ENCODE measurements around the gene FIBP. TPM values are rescaled to one million over a fixed set of nuclear protein-coding genes. Genes with fewer than 3 reads are reported as not detected.
A peak's percentile ranks its signal among the peaks of the same experiment; 100 is the strongest.

The FIBP gene
- total RNA-seq, 1 donor from 2014 or later, result 37.2 TPM

GRCh38 chr11:65916391-65916790 lies 28.1 kb upstream of the FIBP start:
- intact Hi-C loops (cut with DNase I), result no loop called here
- DNase-seq (ENCODE audit: low spot score) (no peak), ATAC-seq (no peak)

- ATAC-seq (peak; percentile 34), DNase-seq (ENCODE audit: low spot score) (peak; percentile 80)
- intact Hi-C loops (cut with DNase I), result no loop called here
Measured at GRCh38 chr11:65915821-65916251, 27.6 kb upstream of the FIBP start.

DNA sequence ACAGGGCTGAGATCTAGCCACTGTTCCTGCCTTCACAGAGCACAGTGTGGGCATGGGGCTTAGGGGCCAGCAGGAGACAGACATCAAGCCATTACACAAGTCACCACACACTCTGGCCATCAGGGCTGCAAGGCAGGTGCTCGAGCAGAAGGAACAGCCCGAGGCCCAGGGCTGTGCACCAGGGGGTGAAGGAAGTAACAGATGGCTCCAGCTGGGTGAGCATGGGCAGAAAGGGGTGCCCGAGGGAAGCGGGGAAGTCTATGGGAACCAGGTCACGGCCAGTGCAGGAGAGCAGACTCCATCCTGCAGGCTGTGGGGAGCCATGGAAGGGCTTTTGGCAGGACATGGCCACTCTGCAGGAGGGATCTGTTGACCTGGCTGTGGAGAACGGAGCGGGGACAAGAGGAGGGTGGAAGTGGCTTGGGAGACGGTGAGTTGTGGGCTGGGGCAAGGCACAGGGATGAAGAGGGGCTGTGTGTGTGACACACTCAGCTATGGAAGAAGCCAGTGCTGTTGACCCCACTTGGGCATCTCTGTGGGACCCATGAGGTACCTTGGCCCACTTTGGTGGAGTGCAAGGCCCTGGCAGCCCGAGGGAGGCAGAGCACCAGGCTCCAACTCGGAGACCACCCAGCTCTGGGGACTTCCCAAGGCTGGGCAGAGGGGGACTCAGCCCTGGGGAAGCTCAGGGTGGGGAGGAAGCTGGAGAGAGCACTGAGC lies 27.0 kb upstream of the FIBP start:
- no peak for DNase-seq (ENCODE audit: low spot score)
- intact Hi-C loops (cut with DNase I), result no loop called here
- no peak for ATAC-seq

GRCh38 chr11:65912845-65913244 lies 24.6 kb upstream of the FIBP start:
- ATAC-seq (no peak), DNase-seq (ENCODE audit: low spot score) (no peak)
- intact Hi-C loops (cut with DNase I), result no loop called here

DNA sequence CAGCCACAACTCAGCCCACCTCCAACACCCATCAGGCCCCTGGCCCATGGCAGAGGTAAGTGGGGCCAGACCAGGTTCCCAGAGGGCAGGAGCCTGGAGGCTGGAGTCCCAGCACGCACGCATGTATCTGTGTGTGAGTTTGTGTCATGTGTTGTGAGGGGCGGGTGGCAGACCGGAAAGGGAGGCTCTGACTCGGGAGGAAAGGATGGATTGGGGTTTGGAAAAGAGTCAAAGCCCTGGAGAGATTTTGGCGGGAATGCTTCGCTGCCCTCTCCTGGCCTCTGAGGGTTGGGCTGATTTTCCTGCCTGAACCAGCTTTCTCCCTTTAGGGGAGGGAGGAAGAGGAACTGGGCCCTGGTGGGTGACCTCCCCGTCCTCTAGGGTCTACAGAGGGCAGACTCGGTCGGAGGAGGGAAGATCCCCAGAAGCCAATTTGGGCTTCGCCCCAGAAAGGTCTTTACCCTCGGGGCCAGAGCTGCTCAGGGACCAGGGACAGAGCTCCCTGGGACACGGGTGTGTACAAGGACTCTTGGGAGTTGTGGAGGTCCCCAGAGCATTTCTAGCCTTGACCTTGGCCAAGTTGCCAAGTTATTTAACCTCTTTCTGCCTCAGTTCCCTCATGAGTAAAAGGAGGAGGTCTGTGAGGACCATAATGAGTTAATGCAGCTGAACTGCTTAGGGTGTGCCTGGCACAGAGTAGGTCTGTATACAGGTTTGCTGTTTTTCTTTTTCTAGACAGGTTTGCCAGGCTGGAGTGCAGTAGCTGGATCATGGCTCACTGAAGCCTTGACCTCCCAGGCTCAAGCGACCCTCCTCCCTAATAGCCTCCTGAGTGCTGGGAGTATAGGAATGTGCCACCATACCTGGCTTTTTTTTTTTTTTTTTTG lies 23.7 kb upstream of the FIBP start:
- DNase-seq (ENCODE audit: low spot score) (no peak), ATAC-seq (peak; percentile 76)
- intact Hi-C loops (cut with DNase I), result no loop called here

DNA sequence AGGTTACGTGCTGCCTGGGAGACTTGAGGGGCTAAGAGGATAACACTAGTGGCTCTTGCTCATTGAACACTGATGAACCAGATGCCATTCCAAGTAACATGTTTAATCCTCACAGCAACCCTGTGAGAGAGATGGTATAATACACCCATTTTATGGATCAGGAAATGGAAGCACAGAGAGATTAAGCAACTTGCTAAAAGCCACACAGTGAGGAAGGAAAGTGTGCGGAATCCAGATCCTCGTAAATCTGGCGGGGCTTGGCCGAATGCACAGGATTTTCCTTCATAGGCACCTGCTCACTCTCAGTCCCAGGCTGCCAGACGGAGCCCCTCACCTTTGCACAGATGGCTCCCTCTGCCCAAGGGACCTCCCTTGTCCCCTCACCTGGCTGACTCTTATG lies 19.6 kb upstream of the FIBP start:
- ATAC-seq, result no peak
- DNase-seq (ENCODE audit: low spot score), result no peak
- intact Hi-C loops (cut with DNase I), result no loop called here

GRCh38 chr11:65906602-65907001 lies 18.3 kb upstream of the FIBP start:
- intact Hi-C loops (cut with DNase I), result no loop called here

DNA sequence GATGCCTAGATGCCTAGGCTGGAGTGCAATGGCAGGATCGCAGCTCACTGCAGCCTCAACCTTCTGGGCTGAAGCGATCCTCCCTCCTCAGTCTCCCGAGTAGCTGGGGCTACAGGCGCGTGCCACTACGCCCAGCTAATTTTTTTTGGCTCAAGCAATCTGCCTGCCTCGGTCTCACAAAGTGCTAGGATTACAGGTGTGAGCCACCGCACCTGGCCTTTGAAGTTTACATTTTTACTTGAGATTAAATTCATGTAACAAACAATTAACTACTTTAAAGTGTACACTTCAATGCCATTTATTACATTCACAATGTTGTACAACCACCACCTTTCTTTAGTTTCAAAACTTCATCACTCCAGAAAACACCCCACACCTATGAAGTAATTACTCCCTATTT lies 15.4 kb upstream of the FIBP start:
- intact Hi-C loops (cut with DNase I), result no loop called here
- ATAC-seq, result no peak

More at GRCh38 chr11:65906602-65907001, 18.3 kb upstream of the FIBP start:
- ATAC-seq (no peak), DNase-seq (ENCODE audit: low spot score) (no peak)

GRCh38 chr11:65903068-65903481 lies 14.8 kb upstream of the FIBP start:
- intact Hi-C loops (cut with DNase I), result no loop called here
- no peak for ATAC-seq
- no peak for DNase-seq (ENCODE audit: low spot score)

More for the DNA sequence above, 15.4 kb upstream of the FIBP start:
- no peak for DNase-seq (ENCODE audit: low spot score)

DNA sequence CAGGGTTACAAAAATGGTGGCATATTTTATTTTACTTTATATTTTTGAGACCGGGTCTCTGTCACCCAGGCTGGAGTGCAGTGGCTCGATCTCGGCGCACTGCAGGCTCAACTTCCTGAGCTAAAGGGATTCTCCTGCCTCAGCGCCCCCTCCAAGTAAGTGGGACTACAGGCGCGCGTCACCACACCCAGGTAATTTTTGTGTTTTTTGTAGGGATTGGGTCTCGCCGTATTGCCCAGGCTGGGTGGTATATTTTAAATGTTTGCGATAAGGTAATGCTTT lies 12.6 kb upstream of the FIBP start:
- intact Hi-C loops (cut with DNase I), result no loop called here
- ATAC-seq (no peak), DNase-seq (ENCODE audit: low spot score) (no peak)

GRCh38 chr11:65900125-65900898 lies 12.0 kb upstream of the FIBP start, which contains the start of gene FOSL1:
Gene FOSL1 (minus strand): TSS chr11:65900388. CDS start chr11:65900339, 49 bp downstream.
- DNase-seq (ENCODE audit: low spot score), result peak; percentile 86
- intact Hi-C loops (cut with DNase I), result no loop called here
- ATAC-seq, result peak; percentile 88

GRCh38 chr11:65899356-65900124 lies 11.3 kb upstream of the FIBP start:
- DNase-seq (ENCODE audit: low spot score) (no peak), ATAC-seq (peak; percentile 30)
- intact Hi-C loops (cut with DNase I), result no loop called here

- no peak for DNase-seq (ENCODE audit: low spot score)
- no peak for ATAC-seq
- intact Hi-C loops (cut with DNase I), result no loop called here
Measured at GRCh38 chr11:65898656-65899355, 10.5 kb upstream of the FIBP start.

- ATAC-seq (no peak), DNase-seq (ENCODE audit: low spot score) (no peak)
- intact Hi-C loops (cut with DNase I), result no loop called here
Measured at GRCh38 chr11:65897020-65897471, 8.8 kb upstream of the FIBP start.

- DNase-seq (ENCODE audit: low spot score) (no peak), ATAC-seq (no peak)
- intact Hi-C loops (cut with DNase I), result no loop called here
Measured at GRCh38 chr11:65896034-65896999, 8.0 kb upstream of the FIBP start.

- intact Hi-C loops (cut with DNase I), result no loop called here
- no peak for ATAC-seq
- DNase-seq (ENCODE audit: low spot score), result no peak
Measured at GRCh38 chr11:65895482-65895981, 7.3 kb upstream of the FIBP start.

DNA sequence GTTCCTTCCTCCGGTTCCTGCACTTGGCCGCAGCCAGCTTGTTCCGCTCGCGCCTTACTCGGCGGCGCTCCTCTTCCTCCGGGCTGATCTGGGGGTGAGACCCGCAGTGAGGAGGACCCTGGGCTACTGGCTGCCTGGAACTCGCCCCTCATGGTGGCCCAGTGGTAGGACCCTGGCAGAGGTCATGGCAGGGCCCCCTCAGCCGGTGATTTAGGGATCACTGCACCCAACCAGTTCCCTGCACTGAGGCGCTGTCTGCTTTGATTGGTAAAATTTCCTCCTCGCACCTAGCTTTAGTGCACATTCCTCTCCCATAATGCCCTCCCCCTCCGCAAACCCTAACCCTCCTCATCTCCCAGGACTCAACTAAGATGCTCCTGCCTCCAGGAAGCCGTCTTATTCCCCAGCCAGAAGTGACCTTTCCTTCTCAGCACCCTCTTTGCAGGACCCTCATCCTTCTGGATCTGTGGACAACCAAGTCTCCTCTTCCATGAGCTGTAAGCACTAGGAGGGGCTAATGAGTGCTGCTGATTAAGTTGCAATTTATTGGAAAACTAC lies 5.8 kb upstream of the FIBP start:
- intact Hi-C loops (cut with DNase I), result no loop called here
- DNase-seq (ENCODE audit: low spot score) (no peak), ATAC-seq (no peak)
